Lower leg skin (tissue), 4 donors: ENCODE results near the gene BBLN. TPM values are rescaled to one million over a fixed set of nuclear protein-coding genes. Genes with fewer than 3 reads are reported as not detected.

ENCODE experiments used
- DNase-seq, 2 donors: peaks; one replicate each; pipeline ENCODE4 v3.0.0-alpha.2; 2019; ENCODE audit warnings: low spot score in 2 of 2
- H3K4me3 ChIP-seq: fragments of 200-600 bp; sonication (generic); 2 replicates; pipeline ENCODE4 v1.5.1; 2017; ENCODE audit warnings: mild to moderate bottlenecking, low read depth; ENCODE audit not compliant: poor library complexity, severe bottlenecking
- POLR2A ChIP-seq, 2 donors: fragments of 450-650 bp; IDR thresholded peaks; one replicate each; pipeline ENCODE4 v1.6.1; 2016 to 2017; ENCODE audit warnings: antibody characterized with exemption in 2 of 2, mild to moderate bottlenecking in 1 of 2, moderate library complexity in 1 of 2
- WGBS, 2 donors: methylation state at CpG; one replicate each; pipeline ENCODE4 v1.1.5; 2018; 5-methylcytosine and 5-hydroxymethylcytosine counted together
- intact Hi-C: fragments of 100-400 bp; cut with DNase I; formaldehyde crosslinking; loops from one replicate; pipeline ENCODE4 v1.15.0; 2023; ENCODE audit warnings: low total_unique reads
- total RNA-seq, 4 donors: library from RNA; depleted of rRNA; stranded (reverse); fragments of >200 nt; gene quantifications; one replicate each; pipeline ENCODE4 v1.1.0, GENCODE V29; 2016
- TF ChIP-seq, protein P1 (sequence below), 3 donors: fragments of 450-650 bp; IDR thresholded peaks; one replicate each; pipeline ENCODE4 v1.5.1; 2016; ENCODE audit warnings: antibody characterized with exemption in 3 of 3, mild to moderate bottlenecking in 3 of 3, moderate library complexity in 2 of 3

The BBLN gene
- total RNA-seq, 4 donors from 2014 or later = 288 to 606 (median 392) TPM

DNA sequence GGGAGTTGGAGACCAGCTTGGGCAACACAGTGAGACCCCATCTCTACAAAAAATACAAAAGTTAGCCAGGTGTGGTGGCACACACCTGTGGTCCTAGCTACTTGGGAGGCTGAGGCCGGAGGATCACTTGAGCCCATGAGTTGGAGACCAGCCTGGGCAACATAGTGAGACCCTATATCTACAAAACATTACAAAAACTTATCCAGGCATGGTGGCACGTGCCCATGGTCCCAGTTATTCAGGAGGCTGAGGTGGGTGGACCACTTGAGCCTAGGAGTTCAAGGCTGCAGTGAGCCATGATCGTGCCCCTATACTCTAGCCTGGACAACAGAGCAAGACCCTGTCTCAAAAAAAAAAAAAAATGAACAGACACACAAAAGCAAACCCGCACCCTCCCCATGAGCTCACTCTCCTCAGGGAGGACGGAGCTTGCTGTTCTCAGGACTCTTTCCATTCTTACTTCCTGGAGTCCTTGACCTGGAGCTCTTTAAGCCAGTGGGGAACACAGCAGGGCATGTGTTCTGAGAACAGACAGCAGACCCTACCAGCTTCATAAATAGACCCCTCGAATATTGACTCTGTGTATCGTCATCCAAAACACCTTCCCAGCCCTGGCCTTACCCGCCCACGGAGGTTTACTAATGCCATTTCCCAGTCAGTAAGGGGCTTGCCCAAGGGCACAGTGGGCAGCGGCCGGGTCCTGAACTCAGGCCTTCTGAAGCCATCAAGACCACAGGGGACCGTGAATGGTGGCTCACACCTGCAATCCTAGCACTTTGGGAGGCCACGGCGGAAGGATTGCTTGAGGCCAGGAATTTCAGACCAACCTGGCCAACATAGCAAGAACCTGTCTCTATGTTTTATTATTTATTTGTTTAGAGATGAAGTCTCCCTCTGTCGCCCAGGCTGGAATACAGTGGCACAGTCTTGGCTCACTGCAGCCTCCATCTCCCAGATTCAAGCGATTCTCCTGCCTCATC is 43.7 kb upstream of the BBLN start:
- intact Hi-C loops = loop anchor here (5.0 kb wide), 1 partner anchor 169 kb away; no protein-coding TSS in a partner anchor
- 87 to 89% methylated on average over 16 of the region's 16 CpGs for WGBS, 2 donors
- TF ChIP-seq POLR2A (IDR thresholded peaks at IDR 0.05) = no peak
- TF ChIP-seq, protein P1, sequence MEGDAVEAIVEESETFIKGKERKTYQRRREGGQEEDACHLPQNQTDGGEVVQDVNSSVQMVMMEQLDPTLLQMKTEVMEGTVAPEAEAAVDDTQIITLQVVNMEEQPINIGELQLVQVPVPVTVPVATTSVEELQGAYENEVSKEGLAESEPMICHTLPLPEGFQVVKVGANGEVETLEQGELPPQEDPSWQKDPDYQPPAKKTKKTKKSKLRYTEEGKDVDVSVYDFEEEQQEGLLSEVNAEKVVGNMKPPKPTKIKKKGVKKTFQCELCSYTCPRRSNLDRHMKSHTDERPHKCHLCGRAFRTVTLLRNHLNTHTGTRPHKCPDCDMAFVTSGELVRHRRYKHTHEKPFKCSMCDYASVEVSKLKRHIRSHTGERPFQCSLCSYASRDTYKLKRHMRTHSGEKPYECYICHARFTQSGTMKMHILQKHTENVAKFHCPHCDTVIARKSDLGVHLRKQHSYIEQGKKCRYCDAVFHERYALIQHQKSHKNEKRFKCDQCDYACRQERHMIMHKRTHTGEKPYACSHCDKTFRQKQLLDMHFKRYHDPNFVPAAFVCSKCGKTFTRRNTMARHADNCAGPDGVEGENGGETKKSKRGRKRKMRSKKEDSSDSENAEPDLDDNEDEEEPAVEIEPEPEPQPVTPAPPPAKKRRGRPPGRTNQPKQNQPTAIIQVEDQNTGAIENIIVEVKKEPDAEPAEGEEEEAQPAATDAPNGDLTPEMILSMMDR (IDR thresholded peaks at IDR 0.05) = no peak
- H3K4me3 ChIP-seq = no peak overlapping the region
- peak in 1 of 2 donors; percentile 85 for DNase-seq

DNA sequence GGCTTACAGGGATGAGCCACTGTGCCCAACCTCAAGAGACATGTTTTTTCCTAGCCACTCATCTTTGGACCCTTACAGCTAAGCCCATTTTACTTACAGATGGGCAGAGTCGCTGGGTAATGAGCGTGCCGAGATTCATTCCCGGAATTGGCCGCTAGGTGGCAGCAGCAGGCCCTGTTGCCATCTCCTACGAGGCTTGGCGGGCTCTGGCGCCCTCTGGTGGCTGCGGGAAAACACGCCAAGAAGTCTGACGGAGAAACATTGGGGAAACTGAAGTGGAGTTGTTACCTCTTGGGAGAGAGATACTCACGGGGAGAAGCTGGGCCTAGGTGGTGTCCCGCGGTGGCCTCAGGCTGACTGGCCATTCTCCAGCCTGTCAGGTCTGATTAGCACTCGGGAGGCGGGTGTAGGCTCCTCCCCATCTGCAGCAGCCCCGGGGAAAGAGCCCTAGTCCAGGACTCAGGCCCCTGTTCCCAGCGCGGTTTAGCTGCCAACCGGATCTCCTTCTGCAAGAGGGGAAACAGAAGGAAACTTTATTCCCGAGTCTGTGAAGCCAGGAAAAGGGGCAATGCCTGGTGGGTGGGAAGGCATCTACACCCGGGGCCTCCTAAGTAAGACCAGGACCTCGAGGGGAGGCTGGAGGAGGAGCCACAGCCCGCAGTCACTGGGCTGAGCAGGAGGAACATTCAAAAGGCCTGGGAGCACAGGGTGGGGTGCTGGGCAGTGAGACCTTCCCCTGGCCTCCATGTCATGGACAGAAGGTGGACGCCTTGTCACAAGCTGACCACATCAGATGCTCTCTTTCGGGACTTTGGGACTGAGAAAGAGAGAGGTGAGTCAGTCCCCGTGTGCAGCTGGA is 42.2 kb upstream of the BBLN start:
- DNase-seq = peak; percentile 90 to 99
- TF ChIP-seq, protein P1 (IDR thresholded peaks at IDR 0.05) = peak in 2 of 3 donors; percentile 62 to 100
- no peak for TF ChIP-seq POLR2A (IDR thresholded peaks at IDR 0.05)
- intact Hi-C loops = loop anchor here (5.0 kb wide), 1 partner anchor 171 kb away; no protein-coding TSS in a partner anchor
- no peak overlapping the region for H3K4me3 ChIP-seq
- WGBS, 2 donors = 8 to 11% methylated on average over 27 of the region's 27 CpGs

DNA sequence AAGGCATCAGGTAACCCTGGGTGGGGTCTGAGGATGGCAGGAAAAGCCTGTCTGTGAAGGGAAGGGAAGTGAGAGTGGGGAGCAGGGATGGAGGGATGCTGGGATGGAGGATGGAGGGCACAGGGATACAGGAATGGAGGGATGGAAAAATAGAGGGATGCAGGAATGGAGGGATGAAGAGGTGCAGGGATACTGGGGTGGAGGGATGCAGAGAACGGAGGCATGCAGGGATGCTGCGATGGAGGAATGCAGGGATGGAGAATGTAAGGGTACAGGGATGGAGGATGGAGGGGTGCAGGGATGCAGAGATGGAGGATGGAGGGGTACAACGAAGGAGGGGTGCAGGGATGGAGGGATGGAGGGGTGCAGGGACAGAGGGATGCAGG is 41.6 kb upstream of the BBLN start:
- intact Hi-C loops = loop anchor here (5.0 kb wide), 1 partner anchor 171 kb away; no protein-coding TSS in a partner anchor
- 50 to 62% methylated on average over 3 of the region's 3 CpGs for WGBS, 2 donors
- no peak for DNase-seq
- TF ChIP-seq, protein P1 (IDR thresholded peaks at IDR 0.05) = no peak
- no peak for TF ChIP-seq POLR2A (IDR thresholded peaks at IDR 0.05)
- no peak overlapping the region for H3K4me3 ChIP-seq

DNA sequence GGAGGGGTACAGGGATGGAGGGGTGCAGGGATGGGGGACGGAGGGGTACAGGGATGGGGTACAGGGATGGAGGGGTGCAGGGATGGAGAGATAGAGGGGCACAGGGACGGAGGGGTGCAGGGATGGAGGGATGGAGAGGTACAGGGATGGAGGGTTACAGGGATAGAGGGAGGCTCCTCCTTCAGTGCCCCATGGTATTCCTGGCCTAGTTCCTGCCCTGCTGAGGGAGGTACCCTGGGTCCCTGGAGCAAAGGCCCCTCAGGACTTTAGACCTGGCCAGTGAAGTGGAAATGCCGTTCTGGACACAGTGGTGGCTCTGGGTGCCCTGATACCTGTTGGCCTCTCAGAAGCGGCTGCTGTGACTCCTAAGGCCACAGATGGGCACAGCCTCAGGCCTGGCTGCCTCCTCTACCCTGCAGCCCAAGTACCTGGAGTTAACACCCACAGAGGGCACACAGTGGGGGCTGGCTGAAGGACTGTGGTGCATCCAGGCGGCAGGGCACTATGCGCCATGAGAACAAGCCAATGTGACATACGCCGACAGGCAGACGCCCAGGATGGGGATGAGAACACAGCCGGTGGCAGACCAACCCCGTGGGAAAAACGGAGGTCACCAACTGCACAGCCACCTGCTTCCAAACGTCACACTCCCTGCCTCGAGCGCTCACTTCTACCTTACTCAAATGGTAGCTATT is 40.9 kb upstream of the BBLN start:
- WGBS, 2 donors = 74 to 77% methylated on average over 13 to 15 of the region's 15 CpGs
- H3K4me3 ChIP-seq = no peak overlapping the region
- TF ChIP-seq, protein P1 (IDR thresholded peaks at IDR 0.05) = no peak
- TF ChIP-seq POLR2A (IDR thresholded peaks at IDR 0.05) = no peak
- intact Hi-C loops = loop anchor here (5.0 kb wide), 1 partner anchor 172 kb away; no protein-coding TSS in a partner anchor
- DNase-seq = no peak

DNA sequence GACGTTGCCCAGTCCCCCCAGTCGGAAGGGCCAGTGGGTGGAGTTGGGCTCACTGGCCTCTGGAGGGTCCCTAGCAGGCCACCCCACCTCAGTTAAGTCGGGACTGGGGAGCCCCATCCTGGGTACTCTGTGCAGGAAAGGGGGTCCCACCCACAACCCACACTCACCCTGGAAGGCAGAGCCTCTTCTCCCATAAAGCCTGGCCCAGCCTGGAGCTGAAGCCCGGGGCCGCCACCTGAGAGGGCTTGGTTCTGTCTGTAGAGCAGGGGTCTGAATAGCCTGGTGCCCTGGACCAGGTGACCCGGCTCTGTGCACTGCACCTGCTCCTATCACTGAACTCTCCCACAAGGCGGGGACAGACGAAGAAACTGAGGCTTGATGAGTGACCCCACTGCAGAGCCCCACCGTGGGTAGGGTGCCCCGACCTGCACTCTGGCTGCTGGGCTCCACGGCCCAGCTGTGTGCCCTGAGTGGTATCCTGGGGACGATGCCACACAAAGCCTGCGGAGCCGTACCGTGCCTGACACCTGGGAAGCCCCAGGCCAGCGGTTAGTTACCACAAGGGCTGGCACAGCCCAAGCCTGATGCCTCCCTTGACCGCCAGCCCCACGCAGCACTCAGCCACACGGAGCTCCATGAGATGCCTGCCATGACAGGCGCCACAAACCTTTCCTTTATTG is 39.9 kb upstream of the BBLN start:
- no peak for DNase-seq
- no peak overlapping the region for H3K4me3 ChIP-seq
- intact Hi-C loops = no loop called here
- 82 to 85% methylated on average over 18 to 20 of the region's 20 CpGs for WGBS, 2 donors
- TF ChIP-seq POLR2A (IDR thresholded peaks at IDR 0.05) = no peak
